ENCODE measurements around the gene CTNNA3.

CTNNA3 gene

GRCh38 chr10:66625709-66626590 lies 1070.0 kb downstream of the CTNNA3 start:
- DNase-seq: peak; percentile 16

DNA sequence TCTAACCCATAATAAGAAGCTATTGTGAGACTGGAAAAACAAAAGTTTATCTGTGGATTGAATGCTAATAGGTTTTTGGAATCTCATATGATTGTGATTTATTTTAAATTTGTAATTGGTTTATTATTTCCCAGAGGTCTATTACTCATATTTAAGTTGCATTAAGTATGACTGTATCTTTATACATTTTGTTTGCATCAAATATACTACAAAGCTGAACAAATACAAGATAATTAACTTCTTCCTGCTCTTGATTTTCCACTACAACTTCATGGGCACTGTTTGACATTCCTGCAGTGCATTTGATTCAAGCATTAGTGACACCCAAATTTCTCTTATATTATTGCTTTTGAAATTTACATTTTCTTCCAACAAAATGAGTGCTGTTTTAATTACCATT lies 1073.9 kb downstream of the CTNNA3 start:
- DNase-seq: no peak

DNA sequence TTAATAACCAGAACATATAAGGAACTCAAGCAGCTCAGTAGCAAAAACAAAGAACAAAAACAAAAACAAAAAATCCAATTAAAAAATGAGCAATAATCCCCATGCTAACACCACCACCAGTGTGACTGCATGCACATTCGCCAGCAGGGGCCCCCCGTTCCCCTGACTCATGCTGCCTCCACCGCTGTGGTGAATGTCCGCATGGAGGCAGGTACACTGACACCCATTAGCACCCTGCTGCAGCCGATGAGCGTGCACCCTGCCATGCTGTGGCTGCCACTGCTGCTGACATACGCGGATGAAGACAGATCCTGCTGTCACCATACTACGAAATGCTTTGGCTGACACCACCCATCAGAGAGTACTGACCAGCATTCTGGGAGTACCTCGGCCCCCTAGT lies 1091.8 kb downstream of the CTNNA3 start:
- no peak for DNase-seq

DNA sequence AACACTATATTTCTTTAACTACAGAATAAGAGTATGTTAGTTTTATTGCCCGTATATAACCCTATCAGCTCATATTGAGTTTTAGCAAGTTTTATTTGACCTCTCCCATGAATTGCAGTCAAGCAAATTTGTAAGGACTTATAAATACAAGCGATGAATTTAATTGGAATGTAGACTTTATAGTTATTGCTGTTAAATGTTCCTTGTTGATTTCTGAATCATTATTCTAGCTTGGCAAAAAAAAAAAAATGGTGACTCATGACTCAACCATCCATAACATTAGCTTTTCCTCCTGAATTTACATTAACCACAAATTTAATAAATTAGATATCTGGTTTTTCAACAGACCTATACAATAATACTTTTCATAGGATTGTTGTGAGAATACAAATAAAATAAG lies 1104.1 kb downstream of the CTNNA3 start:
- DNase-seq: no peak

DNA sequence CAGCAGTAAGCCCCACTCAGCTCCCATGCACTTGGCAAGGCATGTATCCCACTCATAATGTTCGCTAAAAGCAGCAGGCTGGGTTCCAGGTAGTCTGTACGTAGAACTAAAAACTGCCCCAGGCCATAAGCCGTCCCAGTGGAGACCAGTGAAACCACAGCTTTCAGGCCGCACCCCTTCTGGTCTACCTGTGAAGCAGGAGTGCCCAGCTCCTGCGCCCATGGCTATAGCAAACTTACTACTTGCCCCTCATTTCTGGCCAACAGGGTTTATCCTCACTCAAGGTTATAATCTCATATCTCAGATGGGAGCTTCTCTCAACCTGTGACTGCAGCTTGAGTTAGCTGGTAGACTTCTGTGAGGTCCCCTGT lies 1108.3 kb downstream of the CTNNA3 start:
- no peak for DNase-seq

DNA sequence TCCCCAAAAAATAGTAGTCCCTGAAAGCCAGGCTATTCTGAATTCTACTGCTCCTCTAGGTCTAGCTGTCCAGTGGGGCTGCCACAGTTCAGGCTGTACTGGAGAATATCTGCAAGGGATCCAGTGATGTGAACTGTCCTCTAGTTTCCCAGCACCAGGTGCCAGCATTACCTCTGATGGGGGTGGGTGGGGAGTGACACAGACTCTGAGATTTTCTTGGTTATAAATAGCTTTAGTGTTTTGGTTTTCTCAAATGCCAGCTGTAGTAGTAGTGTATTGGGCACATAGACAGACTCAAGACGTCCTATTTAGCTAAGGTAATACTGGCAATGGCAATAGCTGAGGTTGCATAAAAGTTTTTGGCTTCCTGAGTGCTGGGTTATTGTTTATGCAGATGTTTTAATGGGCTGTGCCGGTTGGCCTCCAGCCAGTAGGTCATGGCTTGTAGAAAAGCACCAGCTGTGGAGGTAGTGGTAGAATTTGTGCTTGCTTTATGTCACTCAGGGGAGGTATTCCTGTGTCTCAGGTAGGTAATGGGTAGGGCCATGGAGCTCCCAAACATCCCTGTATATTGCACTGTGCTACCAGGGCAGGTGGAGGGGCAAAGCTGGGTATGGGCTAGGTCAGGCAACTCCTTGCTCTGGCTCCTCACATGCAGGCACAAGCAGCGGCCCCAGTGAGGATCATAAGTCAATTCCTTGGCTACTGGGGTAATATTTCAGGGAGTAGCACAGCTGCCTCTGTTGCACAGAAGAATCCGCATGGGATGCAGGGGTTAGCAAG lies 1108.9 kb downstream of the CTNNA3 start:
- DNase-seq: no peak

DNA sequence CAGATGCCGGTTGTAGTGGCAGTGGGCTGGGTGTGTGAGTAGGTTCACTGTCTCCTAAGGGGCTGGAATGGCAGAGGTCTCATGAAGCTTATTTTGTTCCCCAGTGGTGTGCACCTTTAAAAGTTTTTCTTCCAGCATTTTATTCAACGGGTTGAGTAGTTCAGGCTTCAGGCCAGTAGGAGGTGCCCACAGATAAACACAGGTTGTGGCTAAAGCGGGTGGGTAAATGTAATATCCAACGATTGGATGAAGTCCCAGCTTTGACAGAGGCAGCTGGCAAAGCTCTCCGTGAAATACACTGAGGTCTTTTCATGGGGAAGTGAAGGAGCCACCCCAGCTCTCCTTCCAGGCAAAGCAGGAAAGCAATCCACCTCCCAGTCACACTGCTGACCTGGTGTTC lies 1109.9 kb downstream of the CTNNA3 start:
- no peak for DNase-seq

GRCh38 chr10:66575251-66575855 lies 1120.6 kb downstream of the CTNNA3 start:
- no peak for DNase-seq

DNA sequence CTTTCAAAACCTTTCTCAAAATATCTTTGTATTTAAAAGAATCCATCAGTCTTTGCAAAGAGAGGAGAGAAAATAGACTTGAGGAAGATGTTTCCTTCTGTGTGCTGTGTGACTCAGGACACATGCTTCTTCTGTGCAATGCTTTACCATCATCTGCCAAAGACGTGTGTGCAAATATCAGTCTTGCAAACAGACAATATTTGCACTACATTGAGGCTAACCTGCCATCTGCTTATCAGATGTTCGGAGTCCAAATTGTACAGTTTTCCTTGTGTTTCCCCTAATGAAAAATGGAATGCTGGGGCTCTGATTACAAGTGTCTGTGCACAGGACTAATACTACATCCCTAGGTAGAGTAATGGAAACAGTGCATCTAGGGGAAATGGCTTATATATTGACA lies 1123.3 kb downstream of the CTNNA3 start:
- no peak for DNase-seq

DNA sequence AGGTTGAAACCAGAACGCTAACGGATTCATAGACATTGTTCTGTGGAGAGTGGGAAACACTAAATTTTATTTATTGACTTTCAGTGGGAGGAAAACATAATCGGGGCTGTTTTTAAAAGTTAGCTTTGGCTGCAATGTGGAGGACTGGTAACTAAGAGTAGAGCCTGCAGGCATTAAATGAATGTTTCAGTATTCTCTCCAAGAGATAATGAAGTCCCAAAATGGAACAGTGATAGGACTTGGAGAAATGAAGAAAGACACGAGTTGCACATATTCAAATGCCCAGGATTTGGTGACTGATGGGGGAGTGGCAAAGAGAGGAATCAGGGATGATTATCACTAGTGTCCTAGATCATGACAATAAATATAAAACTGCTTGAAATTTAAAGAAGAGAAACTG lies 1130.0 kb downstream of the CTNNA3 start:
- no peak for DNase-seq

DNA sequence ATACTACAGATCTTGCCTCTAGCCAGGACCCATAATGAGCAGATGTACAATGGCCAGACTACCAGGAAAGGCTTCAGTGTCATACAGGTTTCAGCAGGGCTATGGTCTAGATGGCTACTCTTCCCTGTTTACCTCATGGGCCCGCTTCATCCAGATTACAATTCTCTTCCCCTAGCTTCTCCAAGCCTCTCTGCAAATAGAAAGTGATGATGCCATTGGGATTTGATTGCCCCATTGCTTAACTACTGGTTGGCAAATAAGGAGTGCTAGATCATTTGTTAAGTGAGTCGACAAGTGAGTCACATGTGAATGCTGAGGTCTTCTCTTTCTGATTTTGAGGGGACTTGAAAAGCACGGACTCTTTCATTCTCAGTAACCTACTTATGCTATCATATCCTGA lies 1131.7 kb downstream of the CTNNA3 start:
- DNase-seq: no peak

- no peak for DNase-seq
These were observed 1140.9 kb downstream of the CTNNA3 start for GRCh38 chr10:66555061-66555460.

GRCh38 chr10:66552331-66552730 lies 1143.7 kb downstream of the CTNNA3 start:
- DNase-seq: no peak

DNA sequence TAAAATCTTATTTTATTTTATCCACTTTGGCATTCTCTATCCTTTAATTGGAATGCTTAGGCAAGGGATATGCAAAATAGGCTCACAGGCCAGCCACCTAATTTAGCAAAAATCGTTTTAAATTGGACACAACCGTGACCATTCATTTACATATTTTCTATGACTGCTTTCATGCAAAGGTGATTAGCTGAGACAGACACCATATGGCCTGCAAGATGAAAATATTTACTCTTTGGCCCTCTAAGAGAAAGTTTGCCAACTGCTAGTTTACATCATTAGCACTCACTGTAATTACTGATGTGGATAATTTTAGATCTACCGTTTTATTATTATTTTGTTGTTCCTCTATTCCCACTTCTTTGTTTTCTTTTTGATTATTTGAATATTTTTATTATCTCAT lies 1145.6 kb downstream of the CTNNA3 start:
- DNase-seq: no peak

DNA sequence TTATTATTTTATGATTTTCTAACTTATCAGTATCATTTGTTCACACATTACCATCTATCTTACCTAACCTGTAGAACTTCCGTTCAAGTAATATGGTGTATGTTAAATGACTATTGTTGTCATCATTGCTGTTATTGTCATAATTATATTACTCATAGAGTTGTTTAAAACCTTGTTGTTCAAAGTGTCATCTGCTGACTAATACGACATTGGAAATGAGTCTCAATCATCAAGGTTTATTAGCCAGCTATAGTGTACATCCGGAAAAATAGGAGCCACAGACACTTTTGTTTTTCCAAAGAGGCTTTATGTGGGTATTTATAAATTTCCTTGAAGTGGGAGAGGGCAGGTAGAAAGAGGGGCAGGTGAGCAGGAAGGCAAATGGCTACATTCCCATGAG lies 1157.1 kb downstream of the CTNNA3 start:
- DNase-seq: no peak

- DNase-seq: no peak
These were observed 1157.6 kb downstream of the CTNNA3 start for GRCh38 chr10:66538371-66538770.

- no peak for DNase-seq
These were observed 1158.8 kb downstream of the CTNNA3 start for GRCh38 chr10:66537186-66537585.

DNA sequence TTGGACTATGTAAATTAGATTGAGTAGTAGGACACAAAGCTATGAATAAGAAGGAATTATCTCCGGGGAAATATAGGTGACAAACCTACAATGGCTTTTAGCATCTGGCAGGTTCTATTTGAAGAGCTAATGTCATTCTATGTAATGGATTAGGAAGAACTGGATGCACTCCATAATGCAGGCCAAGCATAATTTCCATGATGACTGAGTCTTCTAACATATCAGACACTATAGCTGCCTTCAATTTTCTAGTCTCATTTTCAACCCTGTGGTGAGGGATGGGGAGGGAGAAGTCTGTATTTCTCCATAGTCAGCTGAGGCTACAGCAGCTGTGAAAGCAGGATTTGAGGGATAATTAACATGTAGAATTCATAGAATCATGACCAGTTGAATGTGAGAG lies 1160.6 kb downstream of the CTNNA3 start:
- no peak for DNase-seq

DNA sequence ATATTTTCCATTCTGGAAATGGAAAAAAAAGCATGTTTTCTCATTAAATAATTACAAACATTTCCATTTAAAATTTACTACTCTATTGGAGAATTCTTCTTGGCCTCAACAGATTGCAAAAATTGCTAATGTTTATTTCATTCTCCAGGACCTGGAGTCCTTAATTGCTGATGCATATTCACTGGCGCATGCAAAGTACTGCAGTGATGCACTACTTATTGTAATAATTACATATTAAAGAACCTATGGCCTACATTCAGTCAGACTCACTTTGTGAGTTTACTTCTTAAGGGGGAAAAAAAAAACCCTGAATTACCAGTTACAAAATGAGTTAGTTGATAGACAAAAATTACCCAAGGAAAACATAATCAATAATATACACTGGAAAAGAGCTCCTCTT lies 1161.1 kb downstream of the CTNNA3 start:
- no peak for DNase-seq

DNA sequence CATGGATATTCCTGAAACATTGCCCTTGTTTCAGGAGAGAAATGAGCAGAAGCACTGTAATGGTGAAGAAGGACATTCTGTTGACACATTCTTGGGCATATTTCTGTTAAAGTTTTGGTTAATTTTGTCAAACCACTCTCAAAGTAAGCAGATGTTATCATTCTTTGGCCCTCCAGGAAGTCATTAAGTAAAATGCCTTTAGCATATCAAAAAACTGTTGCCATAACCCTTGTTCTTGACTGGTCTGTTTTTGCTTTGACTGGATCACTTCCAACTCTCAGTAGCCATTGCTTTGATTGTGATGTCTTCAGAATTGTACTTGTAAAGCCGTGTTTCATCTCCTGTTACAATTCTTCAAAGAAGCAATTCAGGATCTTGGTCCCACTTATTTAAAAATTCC lies 1174.5 kb downstream of the CTNNA3 start:
- no peak for DNase-seq

GRCh38 chr10:66519616-66520015 lies 1176.4 kb downstream of the CTNNA3 start:
- no peak for DNase-seq

DNA sequence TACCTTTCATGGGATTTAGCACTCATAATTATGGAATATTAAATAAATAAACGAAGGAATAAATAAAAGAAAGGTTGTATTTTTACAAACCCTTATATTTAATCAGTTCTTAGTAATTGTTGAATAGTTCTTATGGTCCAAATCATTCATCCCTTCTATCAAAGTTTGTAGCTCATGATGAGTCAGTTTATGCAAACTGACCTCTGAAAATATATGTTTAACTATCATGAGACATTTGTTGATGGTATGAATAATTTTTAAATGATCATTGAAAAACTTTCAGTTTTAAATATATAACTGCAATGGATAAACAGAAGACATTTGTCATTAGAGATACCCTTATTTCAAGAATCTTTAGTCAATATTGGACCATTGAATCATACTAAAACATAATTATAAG lies 1181.3 kb downstream of the CTNNA3 start:
- DNase-seq: no peak

DNA sequence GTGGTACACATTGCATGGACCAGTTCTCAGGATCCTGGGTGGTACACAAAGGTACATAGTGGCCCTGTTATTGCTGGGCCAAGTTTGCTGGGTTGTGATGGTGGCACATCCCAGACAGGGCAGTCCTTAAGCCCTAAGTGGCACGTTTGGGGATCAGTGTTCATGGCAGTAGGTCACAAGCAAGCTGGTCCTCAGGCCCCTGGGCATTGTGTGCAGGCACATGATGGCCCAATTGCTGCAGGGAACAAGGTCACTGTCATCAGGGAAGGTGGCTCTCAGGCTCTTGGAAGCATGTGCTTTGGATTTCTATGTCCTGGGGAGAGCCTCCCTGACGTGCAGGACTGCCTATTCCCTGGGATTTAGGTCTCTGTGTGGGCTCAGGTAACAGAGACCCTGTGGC lies 1182.5 kb downstream of the CTNNA3 start:
- no peak for DNase-seq
